ENCODE data around the gene GALNT18. TPM values are rescaled to one million over a fixed set of nuclear protein-coding genes. Genes with fewer than 3 reads are reported as not detected.

The GALNT18 gene
- total and polyA plus RNA-seq, 2 donors (not counting 3 experiments of a cell fraction or from before 2014, with no cell fraction given) = 0.17 to 0.18 TPM

DNA sequence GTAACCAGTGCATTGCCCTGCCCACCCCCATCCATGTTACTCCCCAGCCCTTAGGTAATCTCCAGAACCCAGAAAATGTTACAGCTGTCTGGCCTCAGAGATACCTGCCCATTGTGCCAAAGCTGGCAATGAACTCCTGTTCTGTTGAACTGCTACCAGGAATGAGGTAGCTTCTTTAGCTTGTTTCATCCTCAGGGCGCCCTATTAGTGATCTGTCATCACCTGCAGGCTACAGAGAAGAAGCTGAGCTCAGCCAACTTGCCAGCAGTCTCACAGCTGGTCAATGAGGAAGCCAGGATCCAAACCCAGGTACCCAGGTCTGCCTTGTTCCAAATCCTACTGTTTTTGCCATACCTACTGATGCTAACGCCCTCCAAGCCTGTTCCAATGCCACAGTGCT, 88.7 kb downstream of the GALNT18 start:
- BruUV-seq (replicated peaks) = no TSS peak
- dilution Hi-C loops (cut with MboI; ENCODE audit: extremely low pct_ligation_motif_present, low sequenced_read_pairs) = no loop called here
- POLR2A ChIA-PET = no interaction called here
- Histone ChIP-seq H3K4me2 (ENCODE audit: insufficient read depth, low read length) (no peak overlapping the region), H3K9ac (replicated peaks; ENCODE audit: extremely low read depth, insufficient read depth, low read length) (no peak overlapping the region), H3K79me2 (ENCODE audit: control insufficient read depth, insufficient read depth, low read length) (no peaks in the 10 kb centered on the region), H3K4me3 (replicated peaks in 1 of 3; ENCODE audit: insufficient read depth in 1 of 3, low read depth in 1 of 3, low read length in 3 of 3) (no peak overlapping the region), H3K27ac (ENCODE audit: insufficient read depth, low read depth, low read length) (no peak overlapping the region), H3K9me3 (replicated peaks; ENCODE audit: control insufficient read depth, insufficient read depth, low read length) (no peaks in the 10 kb centered on the region), H3K27me3 (ENCODE audit: control insufficient read depth in 2 of 2, insufficient read depth in 2 of 2, low read length in 2 of 2) (no peaks in the 10 kb centered on the region), H3K4me1 (ENCODE audit: control insufficient read depth, extremely low read depth, insufficient read depth, low read length) (no peaks in the 10 kb centered on the region), H3K36me3 (ENCODE audit: control insufficient read depth in 2 of 2, extremely low read depth in 1 of 2, insufficient read depth in 2 of 2, low read length in 2 of 2) (no peaks in the 10 kb centered on the region), H3K9me1 (replicated peaks; ENCODE audit: control insufficient read depth, extremely low read depth, insufficient read depth, low read length) (no peaks in the 10 kb centered on the region), H4K20me1 (replicated peaks; ENCODE audit: control insufficient read depth, extremely low read depth, insufficient read depth, low read length) (no peaks in the 10 kb centered on the region), H2AFZ (ENCODE audit: low read depth, low read length) (no peak overlapping the region)
- intact Hi-C loops (cut with micrococcal nuclease) = no loop called here
- CTCF ChIA-PET = no interaction called here
- DNase-seq (ENCODE audit: low read depth, low spot score) (no peak), FAIRE-seq (no peak)
- no peak for TF ChIP-seq EZH2 (IDR thresholded peaks at IDR 0.05; ENCODE audit: borderline replicate concordance, low read depth, low read length, severe bottlenecking)
- TF ChIP-seq, protein P1, sequence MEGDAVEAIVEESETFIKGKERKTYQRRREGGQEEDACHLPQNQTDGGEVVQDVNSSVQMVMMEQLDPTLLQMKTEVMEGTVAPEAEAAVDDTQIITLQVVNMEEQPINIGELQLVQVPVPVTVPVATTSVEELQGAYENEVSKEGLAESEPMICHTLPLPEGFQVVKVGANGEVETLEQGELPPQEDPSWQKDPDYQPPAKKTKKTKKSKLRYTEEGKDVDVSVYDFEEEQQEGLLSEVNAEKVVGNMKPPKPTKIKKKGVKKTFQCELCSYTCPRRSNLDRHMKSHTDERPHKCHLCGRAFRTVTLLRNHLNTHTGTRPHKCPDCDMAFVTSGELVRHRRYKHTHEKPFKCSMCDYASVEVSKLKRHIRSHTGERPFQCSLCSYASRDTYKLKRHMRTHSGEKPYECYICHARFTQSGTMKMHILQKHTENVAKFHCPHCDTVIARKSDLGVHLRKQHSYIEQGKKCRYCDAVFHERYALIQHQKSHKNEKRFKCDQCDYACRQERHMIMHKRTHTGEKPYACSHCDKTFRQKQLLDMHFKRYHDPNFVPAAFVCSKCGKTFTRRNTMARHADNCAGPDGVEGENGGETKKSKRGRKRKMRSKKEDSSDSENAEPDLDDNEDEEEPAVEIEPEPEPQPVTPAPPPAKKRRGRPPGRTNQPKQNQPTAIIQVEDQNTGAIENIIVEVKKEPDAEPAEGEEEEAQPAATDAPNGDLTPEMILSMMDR (IDR thresholded peaks at IDR 0.05; ENCODE audit: extremely low read depth in 1 of 2, insufficient read depth in 1 of 2, low read depth in 1 of 2, low read length in 2 of 2) = no peak
- TF ChIP-seq, protein P2, sequence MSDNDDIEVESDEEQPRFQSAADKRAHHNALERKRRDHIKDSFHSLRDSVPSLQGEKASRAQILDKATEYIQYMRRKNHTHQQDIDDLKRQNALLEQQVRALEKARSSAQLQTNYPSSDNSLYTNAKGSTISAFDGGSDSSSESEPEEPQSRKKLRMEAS (IDR thresholded peaks at IDR 0.05; ENCODE audit: insufficient read depth, insufficient read length) = no peak
- TF ChIP-seq POLR2A (IDR thresholded peaks at IDR 0.05; ENCODE audit: low read depth, low read length) = no peak
- no peak for TF ChIP-seq JUN (IDR thresholded peaks at IDR 0.05; ENCODE audit: borderline replicate concordance, insufficient read depth, insufficient read length, low read depth)
- TF ChIP-seq MYC (IDR thresholded peaks at IDR 0.05; ENCODE audit: low read depth, low read length) = no peak

DNA sequence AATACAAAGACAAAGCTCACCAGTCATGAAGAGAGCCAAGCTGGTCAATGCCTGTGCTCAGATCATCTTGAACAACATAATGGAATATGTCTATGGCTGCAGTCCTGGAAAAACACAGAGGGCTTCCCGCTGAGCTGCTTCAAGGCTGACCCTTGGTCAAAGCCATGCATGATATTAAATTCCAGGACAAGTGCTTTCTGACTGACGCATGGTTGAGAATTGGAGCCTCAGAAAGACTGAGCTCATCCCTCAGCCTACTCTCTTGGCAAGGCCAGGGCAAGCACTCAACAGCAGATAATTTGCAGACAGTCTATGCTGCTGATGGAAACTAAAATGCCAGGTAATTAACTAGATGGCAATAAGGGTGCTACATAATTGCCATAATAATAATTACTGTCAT, 89.2 kb downstream of the GALNT18 start:
- CTCF ChIA-PET = interaction anchor here (1.0 kb wide), 1 partner anchor 30 kb away, joined by 3 read pairs; no protein-coding TSS in a partner anchor
- Histone ChIP-seq H3K4me1 (ENCODE audit: control insufficient read depth, extremely low read depth, insufficient read depth, low read length) (no peaks in the 10 kb centered on the region), H3K9ac (replicated peaks; ENCODE audit: extremely low read depth, insufficient read depth, low read length) (no peak overlapping the region), H2AFZ (ENCODE audit: low read depth, low read length) (no peak overlapping the region), H3K79me2 (ENCODE audit: control insufficient read depth, insufficient read depth, low read length) (no peaks in the 10 kb centered on the region), H3K27me3 (ENCODE audit: control insufficient read depth in 2 of 2, insufficient read depth in 2 of 2, low read length in 2 of 2) (no peaks in the 10 kb centered on the region), H3K4me3 (replicated peaks in 1 of 3; ENCODE audit: insufficient read depth in 1 of 3, low read depth in 1 of 3, low read length in 3 of 3) (no peak overlapping the region), H3K27ac (ENCODE audit: insufficient read depth, low read depth, low read length) (no peak overlapping the region), H3K9me3 (replicated peaks; ENCODE audit: control insufficient read depth, insufficient read depth, low read length) (no peaks in the 10 kb centered on the region), H3K4me2 (ENCODE audit: insufficient read depth, low read length) (no peak overlapping the region), H3K36me3 (ENCODE audit: control insufficient read depth in 2 of 2, extremely low read depth in 1 of 2, insufficient read depth in 2 of 2, low read length in 2 of 2) (no peaks in the 10 kb centered on the region), H3K9me1 (replicated peaks; ENCODE audit: control insufficient read depth, extremely low read depth, insufficient read depth, low read length) (no peaks in the 10 kb centered on the region), H4K20me1 (replicated peaks; ENCODE audit: control insufficient read depth, extremely low read depth, insufficient read depth, low read length) (no peaks in the 10 kb centered on the region)
- no peak for DNase-seq (ENCODE audit: low read depth, low spot score)
- no TSS peak for BruUV-seq (replicated peaks)
- POLR2A ChIA-PET = no interaction called here
- intact Hi-C loops (cut with micrococcal nuclease) (no loop called here), dilution Hi-C loops (cut with MboI; ENCODE audit: extremely low pct_ligation_motif_present, low sequenced_read_pairs) (no loop called here)
- TF ChIP-seq, protein P1 (IDR thresholded peaks at IDR 0.05; ENCODE audit: extremely low read depth in 1 of 2, insufficient read depth in 1 of 2, low read depth in 1 of 2, low read length in 2 of 2) = no peak
- TF ChIP-seq POLR2A (IDR thresholded peaks at IDR 0.05; ENCODE audit: low read depth, low read length) (no peak), FOS (IDR thresholded peaks at IDR 0.05; ENCODE audit: borderline replicate concordance, insufficient read depth, low read length) (no peak), POLR2AphosphoS5 (IDR thresholded peaks at IDR 0.05; ENCODE audit: insufficient read depth, low read depth, low read length) (no peak), JUN (IDR thresholded peaks at IDR 0.05; ENCODE audit: borderline replicate concordance, insufficient read depth, insufficient read length, low read depth) (no peak), MYC (IDR thresholded peaks at IDR 0.05; ENCODE audit: low read depth, low read length) (no peak), EZH2 (IDR thresholded peaks at IDR 0.05; ENCODE audit: borderline replicate concordance, low read depth, low read length, severe bottlenecking) (no peak), GATA2 (IDR thresholded peaks at IDR 0.05; ENCODE audit: insufficient read depth, insufficient read length, low read depth, low read length) (no peak)
- TF ChIP-seq, protein P2 (IDR thresholded peaks at IDR 0.05; ENCODE audit: insufficient read depth, insufficient read length) = no peak
- no peak for FAIRE-seq

Measured in endothelial cell of umbilical vein (primary cell).